Measurements from ENCODE around the gene AGTRAP. TPM values are rescaled to one million over a fixed set of nuclear protein-coding genes. Genes with fewer than 3 reads are reported as not detected.

The AGTRAP gene
- total and polyA plus RNA-seq, 10 donors = 40.8 to 120 (median 56.4) TPM

DNA sequence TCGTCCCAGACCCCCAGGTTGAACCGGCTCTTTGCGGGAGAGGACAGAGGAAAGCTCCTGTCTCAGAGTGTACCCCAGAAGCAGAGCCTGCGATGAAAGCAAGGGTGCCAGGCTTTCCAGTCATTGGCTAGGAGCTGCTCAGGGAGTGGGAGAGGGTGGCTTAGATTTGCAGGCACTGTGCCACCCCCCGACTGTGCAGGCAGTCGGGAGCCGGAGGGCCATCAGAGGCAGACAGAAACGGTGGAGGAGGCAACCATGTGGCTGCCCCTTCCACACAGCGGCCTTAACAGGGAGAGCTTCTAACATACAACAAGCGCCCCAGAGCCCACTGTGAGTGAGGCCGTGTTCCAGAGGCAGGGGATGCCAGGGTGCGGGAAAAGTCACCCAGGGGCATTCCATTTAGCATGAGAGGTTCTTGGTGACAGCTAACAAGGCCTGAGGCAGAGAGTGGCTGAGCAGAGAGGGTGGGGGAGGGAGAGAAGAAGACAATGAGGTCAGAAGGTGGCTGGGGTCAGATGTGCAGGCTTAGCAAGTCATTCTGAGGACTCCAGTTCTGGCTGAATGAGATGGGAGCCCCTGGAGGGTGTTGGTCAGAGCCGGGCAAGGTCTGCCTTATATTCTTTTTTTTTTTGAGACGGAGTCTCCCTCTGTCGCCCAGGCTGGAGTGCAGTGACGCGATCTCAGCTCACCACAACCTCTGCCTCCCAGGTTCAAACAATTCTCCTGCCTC, 16.6 kb downstream of the AGTRAP start:
- Histone ChIP-seq H3K36me3 (peaks cover 0 to 44% (median 34%) of the 10 kb centered on the region in 6 donors), H3K4me1 (peaks cover 0 to 16% (median 10%) of the 10 kb centered on the region in 6 donors), H3K27ac (no peak overlapping the region), H3K4me3 (no peak overlapping the region), H3K9me3 (no peaks in the 10 kb centered on the region), H3K27me3 (replicated peaks in 1 of 7) (no peaks in the 10 kb centered on the region)
- intact Hi-C loops (cut with DNase I; ENCODE audit: low total_unique reads) = no loop called here
- TF ChIP-seq POLR2A (IDR thresholded peaks at IDR 0.05) (no peak), POLR2AphosphoS5 (IDR thresholded peaks at IDR 0.05) (peak in 2 of 3 donors; percentile 23 to 62)
- TF ChIP-seq, protein P1, sequence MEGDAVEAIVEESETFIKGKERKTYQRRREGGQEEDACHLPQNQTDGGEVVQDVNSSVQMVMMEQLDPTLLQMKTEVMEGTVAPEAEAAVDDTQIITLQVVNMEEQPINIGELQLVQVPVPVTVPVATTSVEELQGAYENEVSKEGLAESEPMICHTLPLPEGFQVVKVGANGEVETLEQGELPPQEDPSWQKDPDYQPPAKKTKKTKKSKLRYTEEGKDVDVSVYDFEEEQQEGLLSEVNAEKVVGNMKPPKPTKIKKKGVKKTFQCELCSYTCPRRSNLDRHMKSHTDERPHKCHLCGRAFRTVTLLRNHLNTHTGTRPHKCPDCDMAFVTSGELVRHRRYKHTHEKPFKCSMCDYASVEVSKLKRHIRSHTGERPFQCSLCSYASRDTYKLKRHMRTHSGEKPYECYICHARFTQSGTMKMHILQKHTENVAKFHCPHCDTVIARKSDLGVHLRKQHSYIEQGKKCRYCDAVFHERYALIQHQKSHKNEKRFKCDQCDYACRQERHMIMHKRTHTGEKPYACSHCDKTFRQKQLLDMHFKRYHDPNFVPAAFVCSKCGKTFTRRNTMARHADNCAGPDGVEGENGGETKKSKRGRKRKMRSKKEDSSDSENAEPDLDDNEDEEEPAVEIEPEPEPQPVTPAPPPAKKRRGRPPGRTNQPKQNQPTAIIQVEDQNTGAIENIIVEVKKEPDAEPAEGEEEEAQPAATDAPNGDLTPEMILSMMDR (IDR thresholded peaks at IDR 0.05 in 8 of 11, conservative IDR thresholded peaks at IDR 0.05 in 3 of 11) = no peak
- 70 to 77% (median 76%) methylated on average over 15 to 17 of the region's 17 CpGs for WGBS, 5 donors
- no peak for DNase-seq

DNA sequence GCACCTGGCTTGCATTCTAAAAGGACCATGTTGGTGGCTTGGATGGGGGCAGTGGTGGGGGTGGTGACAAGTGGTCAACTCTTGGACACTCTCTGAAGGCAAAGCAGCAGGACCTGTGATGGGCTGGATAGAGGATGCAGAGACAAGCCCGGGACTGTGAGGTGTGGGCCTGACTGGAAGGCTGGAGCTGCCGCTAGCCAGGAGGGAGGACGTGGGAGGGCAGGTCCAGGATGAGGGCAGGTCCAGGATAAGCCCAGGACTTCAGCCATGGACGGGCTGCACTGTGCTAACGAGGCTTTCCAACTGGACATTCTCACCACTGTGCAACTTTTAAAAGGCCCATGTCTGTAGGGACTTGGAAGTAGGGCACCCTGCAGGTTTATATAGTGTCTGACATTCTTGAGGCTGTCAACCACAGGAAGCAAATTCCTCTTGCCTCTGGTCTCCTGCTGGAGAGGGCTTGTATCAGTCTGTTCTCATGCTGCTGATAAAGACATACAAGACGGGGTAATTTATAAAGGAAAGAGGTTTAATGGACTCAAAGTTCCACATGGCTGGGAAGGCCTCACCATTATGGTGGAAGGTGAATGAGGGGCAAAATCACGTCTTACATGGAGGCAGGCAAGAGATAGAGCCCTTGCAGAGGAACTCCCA, 17.7 kb downstream of the AGTRAP start:
- DNase-seq = no peak
- no peak overlapping the region for H3K27ac ChIP-seq
- H3K4me1 ChIP-seq = peaks cover 0 to 8% (median 6%) of the 10 kb centered on the region in 6 donors
- H3K36me3 ChIP-seq = peaks cover 0 to 32% (median 25%) of the 10 kb centered on the region in 6 donors
- TF ChIP-seq POLR2A (IDR thresholded peaks at IDR 0.05) (no peak), POLR2AphosphoS5 (IDR thresholded peaks at IDR 0.05) (peak in 1 of 3 donors; percentile 63)
- TF ChIP-seq, protein P1 (IDR thresholded peaks at IDR 0.05 in 8 of 11, conservative IDR thresholded peaks at IDR 0.05 in 3 of 11) = no peak
- 50 to 83% (median 74%) methylated on average over 3 to 7 of the region's 7 CpGs for WGBS, 5 donors
- H3K4me3 ChIP-seq = no peak overlapping the region
- intact Hi-C loops (cut with DNase I; ENCODE audit: low total_unique reads) = no loop called here
- H3K27me3 ChIP-seq (replicated peaks in 1 of 7) = peaks cover 0 to 3% (median 0%) of the 10 kb centered on the region in 7 donors
- no peaks in the 10 kb centered on the region for H3K9me3 ChIP-seq

DNA sequence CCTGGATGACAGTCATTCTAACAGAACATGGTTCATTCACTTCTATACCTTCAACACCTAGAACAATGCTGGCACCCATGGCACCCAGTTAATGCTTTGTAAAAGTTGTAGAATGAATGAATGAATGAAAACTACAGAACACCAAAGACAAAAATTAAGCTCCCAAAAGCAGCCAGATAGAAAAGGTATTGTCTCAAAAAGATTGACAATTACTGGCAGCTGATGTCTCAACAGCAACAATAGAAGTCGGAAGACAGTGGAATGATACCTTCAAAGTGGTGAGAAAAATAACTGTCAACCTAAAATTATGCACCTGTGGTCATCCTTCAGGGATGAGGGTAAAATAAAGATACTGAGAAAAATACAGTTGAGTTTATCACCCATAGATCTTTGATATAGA, 21.1 kb downstream of the AGTRAP start:
- WGBS, 5 donors = 87 to 97% (median 90%) methylated on average over 1 of the region's 1 CpG
- no peaks in the 10 kb centered on the region for H3K9me3 ChIP-seq
- no peak for TF ChIP-seq POLR2AphosphoS5 (IDR thresholded peaks at IDR 0.05)
- no peak for TF ChIP-seq POLR2A (IDR thresholded peaks at IDR 0.05)
- TF ChIP-seq, protein P1 (IDR thresholded peaks at IDR 0.05 in 8 of 11, conservative IDR thresholded peaks at IDR 0.05 in 3 of 11) = no peak
- no peak overlapping the region for H3K4me3 ChIP-seq
- peaks cover 0 to 6% (median 6%) of the 10 kb centered on the region in 6 donors for H3K4me1 ChIP-seq
- H3K27me3 ChIP-seq (replicated peaks in 1 of 7) = peaks cover 0 to 20% (median 9%) of the 10 kb centered on the region in 7 donors
- no peaks in the 10 kb centered on the region for H3K36me3 ChIP-seq
- DNase-seq = no peak
- intact Hi-C loops (cut with DNase I; ENCODE audit: low total_unique reads) = no loop called here
- no peak overlapping the region for H3K27ac ChIP-seq

DNA sequence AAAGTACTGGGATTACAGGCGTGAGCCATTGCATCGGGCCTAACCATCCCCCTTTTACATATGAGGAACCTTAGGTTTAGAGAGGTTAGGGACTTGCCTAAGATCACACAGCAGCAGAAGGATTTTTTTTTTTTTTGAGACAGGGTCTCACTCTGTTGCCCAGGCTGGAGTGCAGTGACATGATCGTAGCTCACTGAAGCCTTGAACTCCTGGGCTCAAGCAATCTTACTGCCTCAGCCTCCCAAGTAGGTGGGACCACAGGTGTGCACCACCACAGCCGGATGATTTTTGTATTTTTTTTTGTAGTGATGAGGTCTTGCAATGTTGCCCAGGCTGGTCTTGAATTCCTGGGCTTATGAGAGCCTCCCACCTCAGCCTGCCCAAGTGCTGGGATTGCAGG, 23.9 kb downstream of the AGTRAP start:
- intact Hi-C loops (cut with DNase I; ENCODE audit: low total_unique reads) = no loop called here
- Histone ChIP-seq H3K36me3 (no peaks in the 10 kb centered on the region), H3K27me3 (replicated peaks in 1 of 7) (peaks cover 0 to 29% (median 17%) of the 10 kb centered on the region in 7 donors), H3K27ac (no peak overlapping the region), H3K9me3 (no peaks in the 10 kb centered on the region), H3K4me1 (peaks cover 0 to 11% (median 9%) of the 10 kb centered on the region in 6 donors), H3K4me3 (no peak overlapping the region)
- WGBS, 5 donors = 89 to 97% (median 93%) methylated on average over 4 of the region's 4 CpGs
- no peak for DNase-seq
- TF ChIP-seq POLR2A (IDR thresholded peaks at IDR 0.05) = no peak
- TF ChIP-seq, protein P1 (IDR thresholded peaks at IDR 0.05 in 8 of 11, conservative IDR thresholded peaks at IDR 0.05 in 3 of 11) = no peak
- no peak for TF ChIP-seq POLR2AphosphoS5 (IDR thresholded peaks at IDR 0.05)
